Measurements from ENCODE around the gene ANKRD33B.

ANKRD33B gene

GRCh38 chr5:10673017-10673389 lies 109.1 kb downstream of the ANKRD33B start:
- Histone ChIP-seq H3K4me3 (ENCODE audit: low read length) (no peak overlapping the region), H3K27me3 (ENCODE audit: insufficient read depth, low read length) (no peaks in the 10 kb centered on the region; the same call in 1 of the 2 replicates), H3K9me3 (ENCODE audit: insufficient read depth, low read depth, low read length) (no peaks in the 10 kb centered on the region), H3K27ac (ENCODE audit: low read length) (no peak overlapping the region), H3K4me1 (ENCODE audit: insufficient read depth, low read length) (no peaks in the 10 kb centered on the region), H3K36me3 (ENCODE audit: insufficient read depth, low read depth, low read length) (no peaks in the 10 kb centered on the region), H3K9ac (ENCODE audit: low read depth, low read length) (no peak overlapping the region)

- Histone ChIP-seq H3K27ac (ENCODE audit: low read length) (no peak overlapping the region), H3K4me3 (ENCODE audit: low read length) (no peak overlapping the region), H3K27me3 (ENCODE audit: insufficient read depth, low read length) (no peaks in the 10 kb centered on the region; the same call in 1 of the 2 replicates), H3K36me3 (ENCODE audit: insufficient read depth, low read depth, low read length) (no peaks in the 10 kb centered on the region), H3K9me3 (ENCODE audit: insufficient read depth, low read depth, low read length) (no peaks in the 10 kb centered on the region), H3K4me1 (ENCODE audit: insufficient read depth, low read length) (no peaks in the 10 kb centered on the region), H3K9ac (ENCODE audit: low read depth, low read length) (no peak overlapping the region)
These were observed 109.5 kb downstream of the ANKRD33B start for GRCh38 chr5:10673407-10673806.

- no peaks in the 10 kb centered on the region; the same call in 1 of the 2 replicates for H3K27me3 ChIP-seq (ENCODE audit: insufficient read depth, low read length)
- no peaks in the 10 kb centered on the region for H3K9me3 ChIP-seq (ENCODE audit: insufficient read depth, low read depth, low read length)
- H3K4me3 ChIP-seq (ENCODE audit: low read length): no peak overlapping the region
- no peaks in the 10 kb centered on the region for H3K4me1 ChIP-seq (ENCODE audit: insufficient read depth, low read length)
- no peak overlapping the region for H3K27ac ChIP-seq (ENCODE audit: low read length)
- no peaks in the 10 kb centered on the region for H3K36me3 ChIP-seq (ENCODE audit: insufficient read depth, low read depth, low read length)
- no peak overlapping the region for H3K9ac ChIP-seq (ENCODE audit: low read depth, low read length)
These were observed 110.2 kb downstream of the ANKRD33B start for GRCh38 chr5:10674096-10674495.

- Histone ChIP-seq H3K4me1 (ENCODE audit: insufficient read depth, low read length) (no peaks in the 10 kb centered on the region), H3K9me3 (ENCODE audit: insufficient read depth, low read depth, low read length) (no peaks in the 10 kb centered on the region), H3K27ac (ENCODE audit: low read length) (no peak overlapping the region), H3K4me3 (ENCODE audit: low read length) (no peak overlapping the region), H3K27me3 (ENCODE audit: insufficient read depth, low read length) (no peaks in the 10 kb centered on the region; the same call in 1 of the 2 replicates), H3K36me3 (ENCODE audit: insufficient read depth, low read depth, low read length) (peaks cover 4% of the 10 kb centered on the region; the same call in 1 of the 2 replicates), H3K9ac (ENCODE audit: low read depth, low read length) (no peak overlapping the region)
These were observed 110.7 kb downstream of the ANKRD33B start for GRCh38 chr5:10674582-10674981.

GRCh38 chr5:10675177-10675700 lies 111.4 kb downstream of the ANKRD33B start:
- no peaks in the 10 kb centered on the region for H3K9me3 ChIP-seq (ENCODE audit: insufficient read depth, low read depth, low read length)
- H3K36me3 ChIP-seq (ENCODE audit: insufficient read depth, low read depth, low read length): peaks cover 10% of the 10 kb centered on the region
- no peaks in the 10 kb centered on the region for H3K4me1 ChIP-seq (ENCODE audit: insufficient read depth, low read length)
- no peak overlapping the region for H3K27ac ChIP-seq (ENCODE audit: low read length)
- H3K4me3 ChIP-seq (ENCODE audit: low read length): no peak overlapping the region
- H3K27me3 ChIP-seq (ENCODE audit: insufficient read depth, low read length): no peaks in the 10 kb centered on the region; the same call in 1 of the 2 replicates
- no peak overlapping the region for H3K9ac ChIP-seq (ENCODE audit: low read depth, low read length)

GRCh38 chr5:10676224-10676623 lies 112.4 kb downstream of the ANKRD33B start:
- Histone ChIP-seq H3K27me3 (ENCODE audit: insufficient read depth, low read length) (no peaks in the 10 kb centered on the region; the same call in 1 of the 2 replicates), H3K9ac (ENCODE audit: low read depth, low read length) (no peak overlapping the region), H3K9me3 (ENCODE audit: insufficient read depth, low read depth, low read length) (no peaks in the 10 kb centered on the region), H3K4me3 (ENCODE audit: low read length) (no peak overlapping the region), H3K4me1 (ENCODE audit: insufficient read depth, low read length) (no peaks in the 10 kb centered on the region), H3K27ac (ENCODE audit: low read length) (no peak overlapping the region), H3K36me3 (ENCODE audit: insufficient read depth, low read depth, low read length) (peaks cover 19% of the 10 kb centered on the region)

- Histone ChIP-seq H3K27me3 (ENCODE audit: insufficient read depth, low read length) (no peaks in the 10 kb centered on the region; the same call in 1 of the 2 replicates), H3K36me3 (ENCODE audit: insufficient read depth, low read depth, low read length) (peaks cover 19% of the 10 kb centered on the region), H3K27ac (ENCODE audit: low read length) (no peak overlapping the region), H3K9ac (ENCODE audit: low read depth, low read length) (no peak overlapping the region), H3K4me1 (ENCODE audit: insufficient read depth, low read length) (no peaks in the 10 kb centered on the region), H3K4me3 (ENCODE audit: low read length) (no peak overlapping the region), H3K9me3 (ENCODE audit: insufficient read depth, low read depth, low read length) (no peaks in the 10 kb centered on the region)
These were observed 113.1 kb downstream of the ANKRD33B start for GRCh38 chr5:10676946-10677345.

- Histone ChIP-seq H3K9me3 (ENCODE audit: insufficient read depth, low read depth, low read length) (no peaks in the 10 kb centered on the region), H3K36me3 (ENCODE audit: insufficient read depth, low read depth, low read length) (peaks cover 19% of the 10 kb centered on the region), H3K4me1 (ENCODE audit: insufficient read depth, low read length) (no peaks in the 10 kb centered on the region), H3K9ac (ENCODE audit: low read depth, low read length) (no peak overlapping the region), H3K27me3 (ENCODE audit: insufficient read depth, low read length) (no peaks in the 10 kb centered on the region; the same call in 1 of the 2 replicates), H3K4me3 (ENCODE audit: low read length) (no peak overlapping the region), H3K27ac (ENCODE audit: low read length) (no peak overlapping the region)
These were observed 113.7 kb downstream of the ANKRD33B start for GRCh38 chr5:10677533-10677932.

GRCh38 chr5:10678244-10678643 lies 114.4 kb downstream of the ANKRD33B start:
- no peaks in the 10 kb centered on the region for H3K9me3 ChIP-seq (ENCODE audit: insufficient read depth, low read depth, low read length)
- H3K9ac ChIP-seq (ENCODE audit: low read depth, low read length): no peak overlapping the region
- H3K27me3 ChIP-seq (ENCODE audit: insufficient read depth, low read length): no peaks in the 10 kb centered on the region; the same call in 1 of the 2 replicates
- no peak overlapping the region for H3K27ac ChIP-seq (ENCODE audit: low read length)
- H3K36me3 ChIP-seq (ENCODE audit: insufficient read depth, low read depth, low read length): peaks cover 19% of the 10 kb centered on the region
- no peak overlapping the region for H3K4me3 ChIP-seq (ENCODE audit: low read length)
- no peaks in the 10 kb centered on the region for H3K4me1 ChIP-seq (ENCODE audit: insufficient read depth, low read length)

GRCh38 chr5:10679336-10679988 lies 115.6 kb downstream of the ANKRD33B start:
- no peak overlapping the region for H3K4me3 ChIP-seq (ENCODE audit: low read length)
- H3K27ac ChIP-seq (ENCODE audit: low read length): no peak overlapping the region
- no peaks in the 10 kb centered on the region for H3K9me3 ChIP-seq (ENCODE audit: insufficient read depth, low read depth, low read length)
- peaks cover 19% of the 10 kb centered on the region for H3K36me3 ChIP-seq (ENCODE audit: insufficient read depth, low read depth, low read length)
- no peaks in the 10 kb centered on the region; the same call in 1 of the 2 replicates for H3K27me3 ChIP-seq (ENCODE audit: insufficient read depth, low read length)
- H3K9ac ChIP-seq (ENCODE audit: low read depth, low read length): no peak overlapping the region
- no peaks in the 10 kb centered on the region for H3K4me1 ChIP-seq (ENCODE audit: insufficient read depth, low read length)

- H3K27me3 ChIP-seq (ENCODE audit: insufficient read depth, low read length): no peaks in the 10 kb centered on the region
- no peaks in the 10 kb centered on the region for H3K9me3 ChIP-seq (ENCODE audit: insufficient read depth, low read depth, low read length)
- peaks cover 9% of the 10 kb centered on the region; the same call in 1 of the 2 replicates for H3K4me1 ChIP-seq (ENCODE audit: insufficient read depth, low read length)
- H3K27ac ChIP-seq (ENCODE audit: low read length): no peak overlapping the region
- no peak overlapping the region for H3K9ac ChIP-seq (ENCODE audit: low read depth, low read length)
- H3K36me3 ChIP-seq (ENCODE audit: insufficient read depth, low read depth, low read length): peaks cover 19% of the 10 kb centered on the region
- no peak overlapping the region for H3K4me3 ChIP-seq (ENCODE audit: low read length)
These were observed 117.1 kb downstream of the ANKRD33B start for GRCh38 chr5:10680876-10681481.

Measured in iPS-20b (cell line).